Duodenal mucosa (tissue), 2 donors: ENCODE results near the gene ZNF214.
"Not testable (repeated sequence)": the region's sequence is repeated elsewhere in the genome, so short reads cannot be mapped to it uniquely, and the experiment has no call there.

Experiments used
- H3K27ac ChIP-seq: one replicate; pipeline ENCODE4 v1.7.0; 2013; ENCODE audit warnings: low read depth, low read length
- H3K27me3 ChIP-seq, 2 donors: one replicate each; pipeline ENCODE4 v1.7.0; 2013; ENCODE audit warnings: low read length in 2 of 2, control low read depth in 1 of 2; ENCODE audit not compliant: insufficient read depth in 2 of 2, control insufficient read depth in 1 of 2
- H3K36me3 ChIP-seq, 2 donors: one replicate each; pipeline ENCODE4 v1.7.0; 2013; ENCODE audit warnings: low read length in 2 of 2, control low read depth in 1 of 2; ENCODE audit not compliant: insufficient read depth in 2 of 2, control insufficient read depth in 1 of 2
- H3K4me1 ChIP-seq, 2 donors: one replicate each; pipeline ENCODE4 v1.7.0; 2013; ENCODE audit warnings: low read length in 2 of 2, control low read depth in 1 of 2; ENCODE audit not compliant: insufficient read depth in 2 of 2, control insufficient read depth in 1 of 2
- H3K4me3 ChIP-seq, 2 donors: one replicate each; pipeline ENCODE4 v1.7.0; 2013; ENCODE audit warnings: low read length in 2 of 2, low read depth in 1 of 2
- H3K9ac ChIP-seq, 2 donors: one replicate each; pipeline ENCODE4 v1.7.0; 2013; ENCODE audit warnings: low read length in 2 of 2, low read depth in 1 of 2
- H3K9me3 ChIP-seq, 2 donors: one replicate each; pipeline ENCODE4 v1.7.0; 2013; ENCODE audit warnings: low read length in 2 of 2, control low read depth in 1 of 2; ENCODE audit not compliant: control insufficient read depth in 1 of 2

ZNF214 gene

GRCh38 chr11:6991227-6991626 lies 28.9 kb downstream of the ZNF214 start:
- H3K4me1 ChIP-seq, result no peaks in the 10 kb centered on the region
- no peak overlapping the region for H3K9ac ChIP-seq
- no peaks in the 10 kb centered on the region for H3K27me3 ChIP-seq
- H3K27ac ChIP-seq, result no peak overlapping the region
- no peaks in the 10 kb centered on the region for H3K36me3 ChIP-seq
- H3K4me3 ChIP-seq, result no peak overlapping the region
- H3K9me3 ChIP-seq, result no peaks in the 10 kb centered on the region

GRCh38 chr11:6988506-6988905 lies 31.6 kb downstream of the ZNF214 start:
- Histone ChIP-seq H3K4me1 (no peaks in the 10 kb centered on the region), H3K9me3 (no peaks in the 10 kb centered on the region), H3K27me3 (no peaks in the 10 kb centered on the region), H3K27ac (no peak overlapping the region), H3K4me3 (no peak overlapping the region), H3K9ac (no peak overlapping the region), H3K36me3 (no peaks in the 10 kb centered on the region)

- Histone ChIP-seq H3K27ac (no peak overlapping the region), H3K27me3 (no peaks in the 10 kb centered on the region), H3K4me1 (no peaks in the 10 kb centered on the region), H3K9ac (no peak overlapping the region), H3K9me3 (no peaks in the 10 kb centered on the region), H3K36me3 (no peaks in the 10 kb centered on the region), H3K4me3 (no peak overlapping the region)
These were observed 33.7 kb downstream of the ZNF214 start for GRCh38 chr11:6986487-6986886.

GRCh38 chr11:6979365-6979764 lies 40.8 kb downstream of the ZNF214 start:
- Histone ChIP-seq H3K27ac (no peak overlapping the region), H3K27me3 (no peaks in the 10 kb centered on the region), H3K9me3 (no peaks in the 10 kb centered on the region), H3K9ac (no peak overlapping the region), H3K4me3 (no peak overlapping the region), H3K4me1 (no peaks in the 10 kb centered on the region), H3K36me3 (no peaks in the 10 kb centered on the region)

- not testable (repeated sequence) for H3K27ac ChIP-seq, H3K9ac ChIP-seq, H3K4me1 ChIP-seq, H3K4me3 ChIP-seq, H3K9me3 ChIP-seq, H3K36me3 ChIP-seq, H3K27me3 ChIP-seq
These were observed 50.3 kb downstream of the ZNF214 start for GRCh38 chr11:6969854-6970253.

- Histone ChIP-seq H3K36me3 (no peaks in the 10 kb centered on the region), H3K9ac (no peak overlapping the region), H3K9me3 (no peaks in the 10 kb centered on the region), H3K27me3 (no peaks in the 10 kb centered on the region), H3K4me1 (no peaks in the 10 kb centered on the region), H3K4me3 (no peak overlapping the region), H3K27ac (no peak overlapping the region)
These were observed 51.3 kb downstream of the ZNF214 start for GRCh38 chr11:6968816-6969215.

- Histone ChIP-seq H3K36me3 (no peaks in the 10 kb centered on the region), H3K4me1 (no peaks in the 10 kb centered on the region), H3K27me3 (no peaks in the 10 kb centered on the region), H3K9ac (no peak overlapping the region), H3K4me3 (no peak overlapping the region), H3K9me3 (no peaks in the 10 kb centered on the region), H3K27ac (no peak overlapping the region)
These were observed 57.5 kb downstream of the ZNF214 start for GRCh38 chr11:6962673-6963072.

GRCh38 chr11:6962141-6962540 lies 58.0 kb downstream of the ZNF214 start:
- Histone ChIP-seq H3K27me3 (no peaks in the 10 kb centered on the region), H3K36me3 (no peaks in the 10 kb centered on the region), H3K9me3 (no peaks in the 10 kb centered on the region)

GRCh38 chr11:6954248-6954647 lies 65.9 kb downstream of the ZNF214 start:
- not testable (repeated sequence) for H3K9ac ChIP-seq, H3K36me3 ChIP-seq

More at GRCh38 chr11:6962141-6962540, 58.0 kb downstream of the ZNF214 start:
- no peaks in the 10 kb centered on the region for H3K4me1 ChIP-seq
- H3K9ac ChIP-seq, result no peak overlapping the region
- no peak overlapping the region for H3K27ac ChIP-seq
- no peak overlapping the region for H3K4me3 ChIP-seq

More at GRCh38 chr11:6954248-6954647, 65.9 kb downstream of the ZNF214 start:
- not testable (repeated sequence) for H3K4me1 ChIP-seq, H3K27me3 ChIP-seq, H3K9me3 ChIP-seq, H3K27ac ChIP-seq, H3K4me3 ChIP-seq
